ENCODE data around the gene SIGLECL1. TPM values are rescaled to one million over a fixed set of nuclear protein-coding genes. Genes with fewer than 3 reads are reported as not detected.
A peak's percentile ranks its signal among the peaks of the same experiment; 100 is the strongest.
"Not testable (repeated sequence)": the region's sequence is repeated elsewhere in the genome, so short reads cannot be mapped to it uniquely, and the experiment has no call there.

Gene SIGLECL1
- total and polyA plus RNA-seq, 4 donors, result not detected

GRCh38 chr19:51220996-51221395 lies 29.9 kb upstream of the SIGLECL1 start:
- no peak overlapping the region for H3K4me3 ChIP-seq (ENCODE audit: low read depth, low read length)
- H3K4me1 ChIP-seq (ENCODE audit: control insufficient read depth, insufficient read depth, low read length), result no peaks in the 10 kb centered on the region
- no peak overlapping the region for H3K27ac ChIP-seq (ENCODE audit: low read depth, low read length)
- DNase-seq (ENCODE audit: low read depth in 4 of 6, low spot score in 6 of 6), result peak in 1 of 6 donors; percentile 45
- H3K9me3 ChIP-seq (ENCODE audit: control insufficient read depth, insufficient read depth, low read length), result no peaks in the 10 kb centered on the region
- peaks cover 2% of the 10 kb centered on the region for H3K27me3 ChIP-seq (ENCODE audit: control insufficient read depth, insufficient read depth, low read length)
- no peaks in the 10 kb centered on the region for H3K36me3 ChIP-seq (ENCODE audit: control insufficient read depth, insufficient read depth, low read length)

- Histone ChIP-seq H3K36me3 (ENCODE audit: control insufficient read depth, insufficient read depth, low read length) (no peaks in the 10 kb centered on the region), H3K4me3 (ENCODE audit: low read depth, low read length) (no peak overlapping the region), H3K9me3 (ENCODE audit: control insufficient read depth, insufficient read depth, low read length) (no peaks in the 10 kb centered on the region), H3K4me1 (ENCODE audit: control insufficient read depth, insufficient read depth, low read length) (no peaks in the 10 kb centered on the region), H3K27me3 (ENCODE audit: control insufficient read depth, insufficient read depth, low read length) (peaks cover 2% of the 10 kb centered on the region), H3K27ac (ENCODE audit: low read depth, low read length) (no peak overlapping the region)
- no peak for DNase-seq (ENCODE audit: low read depth in 4 of 6, low spot score in 6 of 6)
- no CpG with 5 or more reads among the region's 3 CpGs for WGBS (ENCODE audit: insufficient coverage)
Measured at GRCh38 chr19:51224163-51224641, 26.7 kb upstream of the SIGLECL1 start.

DNA sequence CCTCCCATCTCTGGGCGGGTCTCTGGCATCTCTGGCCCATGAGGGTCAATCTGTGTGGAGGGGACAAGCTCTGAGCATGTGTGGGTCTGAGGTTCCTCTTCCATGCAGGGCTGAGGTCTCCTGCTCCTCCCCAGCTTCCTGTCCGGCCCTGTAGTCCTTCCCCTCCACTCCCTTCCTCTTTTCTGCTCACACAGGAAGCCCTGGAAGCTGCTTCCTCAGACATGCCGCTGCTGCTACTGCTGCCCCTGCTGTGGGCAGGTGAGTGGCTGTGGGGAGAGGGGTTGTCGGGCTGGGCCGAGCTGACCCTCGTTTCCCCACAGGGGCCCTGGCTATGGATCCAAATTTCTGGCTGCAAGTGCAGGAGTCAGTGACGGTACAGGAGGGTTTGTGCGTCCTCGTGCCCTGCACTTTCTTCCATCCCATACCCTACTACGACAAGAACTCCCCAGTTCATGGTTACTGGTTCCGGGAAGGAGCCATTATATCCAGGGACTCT lies 25.9 kb upstream of the SIGLECL1 start, which contains the start of gene CD33:
CD33 (plus strand) TSS at position 183 of the 496 bp plus-strand sequence; CDS start at position 222, 39 bp downstream.
- H3K9me3 ChIP-seq (ENCODE audit: control insufficient read depth, insufficient read depth, low read length); H3K36me3 ChIP-seq (ENCODE audit: control insufficient read depth, insufficient read depth, low read length); H3K27ac ChIP-seq (ENCODE audit: low read depth, low read length); H3K27me3 ChIP-seq (ENCODE audit: control insufficient read depth, insufficient read depth, low read length); H3K4me3 ChIP-seq (ENCODE audit: low read depth, low read length); H3K4me1 ChIP-seq (ENCODE audit: control insufficient read depth, insufficient read depth, low read length); DNase-seq (ENCODE audit: low read depth in 4 of 6, low spot score in 6 of 6): not testable (repeated sequence)
- WGBS (ENCODE audit: insufficient coverage), result 86% methylated on average over 6 of the region's 11 CpGs

DNA sequence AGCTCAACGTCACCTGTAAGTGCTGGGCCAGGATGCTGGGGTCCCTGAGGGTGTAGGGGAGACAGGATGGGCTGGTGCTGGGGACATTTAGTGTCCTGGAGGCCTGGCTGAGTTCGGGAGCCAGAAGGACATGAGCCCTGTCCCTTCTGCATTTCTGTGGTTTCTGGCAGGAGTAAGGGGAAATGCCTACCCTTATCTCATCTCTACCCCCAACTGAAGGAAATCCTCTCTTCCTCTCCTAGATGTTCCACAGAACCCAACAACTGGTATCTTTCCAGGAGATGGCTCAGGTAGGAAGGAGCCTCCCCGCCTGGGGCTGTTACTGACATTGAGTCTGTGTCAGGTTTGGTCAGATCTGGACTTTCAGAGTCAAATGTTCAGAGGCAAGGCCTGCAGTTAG lies 24.8 kb upstream of the SIGLECL1 start:
- WGBS (ENCODE audit: insufficient coverage), result 84% methylated on average over 2 of the region's 3 CpGs
- Histone ChIP-seq H3K36me3 (ENCODE audit: control insufficient read depth, insufficient read depth, low read length) (no peaks in the 10 kb centered on the region), H3K9me3 (ENCODE audit: control insufficient read depth, insufficient read depth, low read length) (no peaks in the 10 kb centered on the region), H3K4me3 (ENCODE audit: low read depth, low read length) (no peak overlapping the region), H3K27ac (ENCODE audit: low read depth, low read length) (no peak overlapping the region), H3K4me1 (ENCODE audit: control insufficient read depth, insufficient read depth, low read length) (no peaks in the 10 kb centered on the region), H3K27me3 (ENCODE audit: control insufficient read depth, insufficient read depth, low read length) (peaks cover 2% of the 10 kb centered on the region)
- DNase-seq (ENCODE audit: low read depth in 4 of 6, low spot score in 6 of 6), result no peak

DNA sequence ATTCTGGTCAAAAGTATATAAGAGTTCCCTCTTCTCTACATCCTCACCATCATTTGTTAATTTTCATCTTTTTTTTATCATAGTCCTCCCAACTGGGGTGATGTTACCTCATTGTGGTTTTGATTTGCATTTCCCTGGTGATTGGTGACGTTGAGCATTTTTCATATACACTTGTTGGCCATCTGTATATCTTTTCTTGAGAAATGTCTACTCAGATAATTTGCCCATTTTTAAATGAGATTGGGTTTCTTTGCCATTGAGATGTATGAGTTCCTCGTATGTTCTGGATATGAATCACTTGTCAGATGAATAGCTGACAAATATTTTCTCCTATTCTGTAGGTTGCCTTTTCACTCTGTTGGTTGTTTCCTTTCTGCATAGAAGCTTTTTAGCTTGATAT lies 23.6 kb upstream of the SIGLECL1 start:
- Histone ChIP-seq H3K4me1 (ENCODE audit: control insufficient read depth, insufficient read depth, low read length) (no peaks in the 10 kb centered on the region), H3K36me3 (ENCODE audit: control insufficient read depth, insufficient read depth, low read length) (no peaks in the 10 kb centered on the region), H3K4me3 (ENCODE audit: low read depth, low read length) (no peak overlapping the region), H3K27me3 (ENCODE audit: control insufficient read depth, insufficient read depth, low read length) (peaks cover 2% of the 10 kb centered on the region), H3K27ac (ENCODE audit: low read depth, low read length) (no peak overlapping the region), H3K9me3 (ENCODE audit: control insufficient read depth, insufficient read depth, low read length) (no peaks in the 10 kb centered on the region)
- WGBS (ENCODE audit: insufficient coverage), result no CpG with 5 or more reads among the region's 2 CpGs
- DNase-seq (ENCODE audit: low read depth in 4 of 6, low spot score in 6 of 6), result no peak

DNA sequence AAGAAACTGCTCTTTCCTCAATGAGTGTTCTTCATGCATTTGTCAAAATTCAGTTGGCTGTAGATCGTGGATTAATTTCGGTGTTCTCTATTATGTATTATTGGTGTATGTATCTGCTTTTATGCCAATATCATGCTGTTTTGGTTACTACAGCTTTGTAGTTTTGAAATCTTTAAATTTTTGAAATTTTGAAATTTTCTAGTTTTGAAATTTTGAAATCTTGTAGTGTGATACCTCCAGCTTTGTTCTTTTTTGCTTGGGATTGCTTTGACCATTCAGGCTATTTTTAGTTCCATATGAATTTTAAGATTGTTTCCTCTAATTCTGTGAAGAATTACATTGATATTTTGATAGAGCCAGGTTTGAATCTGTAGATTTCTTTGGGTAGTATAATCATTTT lies 22.9 kb upstream of the SIGLECL1 start:
- Histone ChIP-seq H3K27me3 (ENCODE audit: control insufficient read depth, insufficient read depth, low read length) (peaks cover 2% of the 10 kb centered on the region), H3K36me3 (ENCODE audit: control insufficient read depth, insufficient read depth, low read length) (no peaks in the 10 kb centered on the region), H3K4me1 (ENCODE audit: control insufficient read depth, insufficient read depth, low read length) (no peaks in the 10 kb centered on the region), H3K9me3 (ENCODE audit: control insufficient read depth, insufficient read depth, low read length) (no peaks in the 10 kb centered on the region), H3K4me3 (ENCODE audit: low read depth, low read length) (no peak overlapping the region), H3K27ac (ENCODE audit: low read depth, low read length) (no peak overlapping the region)
- WGBS (ENCODE audit: insufficient coverage), result 100% methylated on average over 1 of the region's 2 CpGs
- DNase-seq (ENCODE audit: low read depth in 4 of 6, low spot score in 6 of 6), result no peak

- no peaks in the 10 kb centered on the region for H3K36me3 ChIP-seq (ENCODE audit: control insufficient read depth, insufficient read depth, low read length)
- no peak overlapping the region for H3K27ac ChIP-seq (ENCODE audit: low read depth, low read length)
- H3K9me3 ChIP-seq (ENCODE audit: control insufficient read depth, insufficient read depth, low read length), result no peaks in the 10 kb centered on the region
- H3K4me3 ChIP-seq (ENCODE audit: low read depth, low read length), result no peak overlapping the region
- no peak for DNase-seq (ENCODE audit: low read depth in 4 of 6, low spot score in 6 of 6)
- no peaks in the 10 kb centered on the region for H3K4me1 ChIP-seq (ENCODE audit: control insufficient read depth, insufficient read depth, low read length)
- H3K27me3 ChIP-seq (ENCODE audit: control insufficient read depth, insufficient read depth, low read length), result no peaks in the 10 kb centered on the region
- 89% methylated on average over 3 of the region's 7 CpGs for WGBS (ENCODE audit: insufficient coverage)
Measured at GRCh38 chr19:51240866-51241265, 10.0 kb upstream of the SIGLECL1 start.

- Histone ChIP-seq H3K4me3 (ENCODE audit: low read depth, low read length) (no peak overlapping the region), H3K9me3 (ENCODE audit: control insufficient read depth, insufficient read depth, low read length) (no peaks in the 10 kb centered on the region), H3K27ac (ENCODE audit: low read depth, low read length) (no peak overlapping the region), H3K4me1 (ENCODE audit: control insufficient read depth, insufficient read depth, low read length) (no peaks in the 10 kb centered on the region), H3K36me3 (ENCODE audit: control insufficient read depth, insufficient read depth, low read length) (no peaks in the 10 kb centered on the region), H3K27me3 (ENCODE audit: control insufficient read depth, insufficient read depth, low read length) (no peaks in the 10 kb centered on the region)
- 70% methylated on average over 6 of the region's 8 CpGs for WGBS (ENCODE audit: insufficient coverage)
- DNase-seq (ENCODE audit: low read depth in 4 of 6, low spot score in 6 of 6), result peak in 1 of 6 donors; percentile 58
Measured at GRCh38 chr19:51242881-51243630, 7.8 kb upstream of the SIGLECL1 start.

- Histone ChIP-seq H3K4me3 (ENCODE audit: low read depth, low read length) (no peak overlapping the region), H3K36me3 (ENCODE audit: control insufficient read depth, insufficient read depth, low read length) (no peaks in the 10 kb centered on the region), H3K27ac (ENCODE audit: low read depth, low read length) (no peak overlapping the region), H3K9me3 (ENCODE audit: control insufficient read depth, insufficient read depth, low read length) (no peaks in the 10 kb centered on the region), H3K4me1 (ENCODE audit: control insufficient read depth, insufficient read depth, low read length) (no peaks in the 10 kb centered on the region), H3K27me3 (ENCODE audit: control insufficient read depth, insufficient read depth, low read length) (no peaks in the 10 kb centered on the region)
- DNase-seq (ENCODE audit: low read depth in 4 of 6, low spot score in 6 of 6), result no peak
- 57% methylated on average over 1 of the region's 5 CpGs for WGBS (ENCODE audit: insufficient coverage)
Measured at GRCh38 chr19:51246164-51246552, 4.7 kb upstream of the SIGLECL1 start.

GRCh38 chr19:51247972-51248590 lies 2.8 kb upstream of the SIGLECL1 start:
- WGBS (ENCODE audit: insufficient coverage), result 85% methylated on average over 3 of the region's 7 CpGs
- no peaks in the 10 kb centered on the region for H3K4me1 ChIP-seq (ENCODE audit: control insufficient read depth, insufficient read depth, low read length)
- H3K27me3 ChIP-seq (ENCODE audit: control insufficient read depth, insufficient read depth, low read length), result no peaks in the 10 kb centered on the region
- H3K9me3 ChIP-seq (ENCODE audit: control insufficient read depth, insufficient read depth, low read length), result no peaks in the 10 kb centered on the region
- DNase-seq (ENCODE audit: low read depth in 4 of 6, low spot score in 6 of 6), result no peak
- no peaks in the 10 kb centered on the region for H3K36me3 ChIP-seq (ENCODE audit: control insufficient read depth, insufficient read depth, low read length)
- no peak overlapping the region for H3K4me3 ChIP-seq (ENCODE audit: low read depth, low read length)
- H3K27ac ChIP-seq (ENCODE audit: low read depth, low read length), result no peak overlapping the region

Measured in spinal cord (tissue), 10 donors.